Measurements from ENCODE around the gene PRKAB1. TPM values are rescaled to one million over a fixed set of nuclear protein-coding genes. Genes with fewer than 3 reads are reported as not detected.
"Not testable (repeated sequence)": the region's sequence is repeated elsewhere in the genome, so short reads cannot be mapped to it uniquely, and the experiment has no call there.

Gene PRKAB1
- total RNA-seq, 4 donors from 2014 or later: 50.3 to 119 (median 76.2) TPM

DNA sequence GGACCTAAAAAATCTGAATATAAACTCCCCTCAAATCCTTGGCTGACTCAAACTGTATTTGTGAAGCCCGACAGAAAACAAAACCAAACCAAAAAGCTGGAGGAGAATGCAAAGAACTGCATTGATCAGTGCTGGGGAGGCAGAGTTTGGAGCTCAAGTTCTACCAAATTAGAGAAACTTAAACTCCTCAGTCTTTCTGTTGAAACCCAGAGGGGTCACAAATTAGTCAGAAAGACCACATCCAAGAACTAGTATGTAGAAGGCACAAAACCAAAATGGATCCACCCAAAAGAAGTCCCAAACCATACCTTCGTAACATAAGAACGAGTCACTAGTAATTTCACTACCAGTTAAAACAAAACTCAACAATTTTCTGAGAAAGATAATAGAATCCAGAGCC, 15.3 kb upstream of the PRKAB1 start:
- H3K27me3 ChIP-seq: no peaks in the 10 kb centered on the region
- DNase-seq: no peak
- H3K4me3 ChIP-seq: no peak overlapping the region
- peaks cover 0 to 5% (median 0%) of the 10 kb centered on the region in 4 donors for H3K9me3 ChIP-seq
- TF ChIP-seq, protein P1, sequence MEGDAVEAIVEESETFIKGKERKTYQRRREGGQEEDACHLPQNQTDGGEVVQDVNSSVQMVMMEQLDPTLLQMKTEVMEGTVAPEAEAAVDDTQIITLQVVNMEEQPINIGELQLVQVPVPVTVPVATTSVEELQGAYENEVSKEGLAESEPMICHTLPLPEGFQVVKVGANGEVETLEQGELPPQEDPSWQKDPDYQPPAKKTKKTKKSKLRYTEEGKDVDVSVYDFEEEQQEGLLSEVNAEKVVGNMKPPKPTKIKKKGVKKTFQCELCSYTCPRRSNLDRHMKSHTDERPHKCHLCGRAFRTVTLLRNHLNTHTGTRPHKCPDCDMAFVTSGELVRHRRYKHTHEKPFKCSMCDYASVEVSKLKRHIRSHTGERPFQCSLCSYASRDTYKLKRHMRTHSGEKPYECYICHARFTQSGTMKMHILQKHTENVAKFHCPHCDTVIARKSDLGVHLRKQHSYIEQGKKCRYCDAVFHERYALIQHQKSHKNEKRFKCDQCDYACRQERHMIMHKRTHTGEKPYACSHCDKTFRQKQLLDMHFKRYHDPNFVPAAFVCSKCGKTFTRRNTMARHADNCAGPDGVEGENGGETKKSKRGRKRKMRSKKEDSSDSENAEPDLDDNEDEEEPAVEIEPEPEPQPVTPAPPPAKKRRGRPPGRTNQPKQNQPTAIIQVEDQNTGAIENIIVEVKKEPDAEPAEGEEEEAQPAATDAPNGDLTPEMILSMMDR (IDR thresholded peaks at IDR 0.05): no peak
- TF ChIP-seq POLR2A (IDR thresholded peaks at IDR 0.05): no peak
- no peaks in the 10 kb centered on the region for H3K4me1 ChIP-seq
- H3K27ac ChIP-seq: no peak overlapping the region
- H3K36me3 ChIP-seq: no peaks in the 10 kb centered on the region

DNA sequence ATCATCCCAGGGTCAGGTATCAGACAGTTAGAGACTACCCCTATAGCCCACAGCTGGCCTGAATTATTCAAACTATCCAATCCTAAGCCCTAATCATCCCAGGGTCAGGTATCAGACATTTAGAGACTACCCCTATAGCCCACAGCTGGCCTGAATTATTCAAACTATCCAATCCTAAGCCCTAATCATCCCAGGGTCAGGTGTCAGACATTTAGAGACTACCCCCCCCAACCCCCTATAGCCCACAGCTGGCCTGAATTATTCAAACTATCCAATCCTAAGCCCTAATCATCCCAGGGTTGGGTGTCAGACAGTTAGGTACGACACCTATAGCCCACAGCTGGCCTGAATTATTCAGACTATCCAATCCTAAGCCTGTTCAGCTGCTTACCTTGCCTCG, 10.9 kb upstream of the PRKAB1 start:
- H3K27ac ChIP-seq, H3K4me3 ChIP-seq, H3K4me1 ChIP-seq, H3K36me3 ChIP-seq, H3K27me3 ChIP-seq, H3K9me3 ChIP-seq, DNase-seq: not testable (repeated sequence)

DNA sequence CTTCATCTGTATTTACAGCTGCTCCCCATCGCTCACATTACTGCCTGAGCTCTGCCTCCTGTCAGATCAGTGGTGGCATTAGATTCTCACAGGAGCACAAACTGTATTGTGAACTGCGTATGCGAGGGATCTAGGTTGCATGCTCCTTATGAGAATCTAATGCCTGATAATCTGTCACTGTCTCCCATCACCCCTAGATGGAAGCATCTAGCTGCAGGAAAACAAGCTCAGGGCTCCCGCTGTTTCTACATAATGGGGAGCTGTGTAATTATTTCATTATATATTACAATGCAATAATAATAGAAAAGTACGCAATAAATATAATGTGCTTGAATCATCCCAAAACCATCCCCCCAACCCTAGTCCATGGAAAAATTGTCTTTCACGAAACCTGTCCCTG, 9.8 kb upstream of the PRKAB1 start:
- TF ChIP-seq, protein P1 (IDR thresholded peaks at IDR 0.05): peak in 3 of 6 experiments; percentile 39 to 58 (median 44)
- H3K4me3 ChIP-seq, H3K4me1 ChIP-seq, DNase-seq, H3K9me3 ChIP-seq, H3K27ac ChIP-seq, H3K36me3 ChIP-seq, H3K27me3 ChIP-seq: not testable (repeated sequence)

DNA sequence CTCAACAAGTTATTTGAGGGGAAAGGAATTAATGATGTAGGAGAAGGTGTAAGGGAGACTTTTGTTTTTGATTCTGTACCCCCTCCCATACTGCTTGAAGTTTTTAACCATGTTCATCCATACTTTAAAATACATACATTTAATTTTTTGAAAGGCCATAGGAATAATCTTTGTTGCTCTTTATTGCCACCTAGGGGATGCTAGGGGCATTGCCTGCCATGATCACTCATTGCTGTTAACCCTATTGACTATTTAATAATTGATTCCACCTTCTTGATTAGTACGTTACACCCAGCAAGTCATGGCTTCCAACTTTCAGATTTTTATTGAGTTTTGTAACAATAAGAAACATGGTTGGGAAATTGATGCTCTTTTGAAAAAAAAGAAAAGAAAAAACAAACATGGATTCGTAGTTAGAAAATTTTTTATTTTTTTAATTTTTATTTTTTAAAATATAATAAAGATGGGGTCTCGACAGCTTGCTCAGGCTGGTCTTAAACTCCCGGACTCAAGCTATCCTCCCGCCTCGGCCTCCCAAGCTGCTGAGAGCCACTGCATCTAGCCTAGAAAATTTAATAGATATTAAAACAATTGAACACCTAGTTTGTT, 8.5 kb upstream of the PRKAB1 start:
- no peaks in the 10 kb centered on the region for H3K36me3 ChIP-seq
- no peaks in the 10 kb centered on the region for H3K27me3 ChIP-seq
- peak in 1 of 3 donors; percentile 79 for DNase-seq
- TF ChIP-seq, protein P1 (IDR thresholded peaks at IDR 0.05): peak; percentile 82 to 90 (median 86)
- TF ChIP-seq POLR2A (IDR thresholded peaks at IDR 0.05): no peak
- H3K4me3 ChIP-seq: no peak overlapping the region
- H3K4me1 ChIP-seq: no peaks in the 10 kb centered on the region
- H3K27ac ChIP-seq: no peak overlapping the region
- H3K9me3 ChIP-seq: no peaks in the 10 kb centered on the region

DNA sequence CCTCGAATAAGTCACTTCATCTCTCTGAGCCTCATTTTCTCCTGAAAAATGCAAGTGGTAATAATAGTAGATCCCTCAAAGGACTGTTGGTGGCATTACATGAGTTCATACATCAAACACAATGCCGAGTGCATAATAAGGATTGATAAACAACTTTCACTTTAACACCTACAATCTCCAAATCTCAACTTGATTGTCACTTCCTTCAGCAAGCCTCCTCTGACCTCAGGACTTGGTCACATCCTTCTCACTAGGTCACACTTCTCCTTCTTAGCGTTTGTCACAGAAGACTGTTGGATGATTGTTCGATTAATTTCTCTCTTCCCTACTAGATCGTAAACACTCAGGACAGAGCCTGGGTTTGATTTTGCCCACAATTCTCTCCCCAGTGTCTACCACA, 7.9 kb upstream of the PRKAB1 start:
- no peak overlapping the region for H3K27ac ChIP-seq
- no peaks in the 10 kb centered on the region for H3K4me1 ChIP-seq
- H3K36me3 ChIP-seq: no peaks in the 10 kb centered on the region
- no peak for TF ChIP-seq POLR2A (IDR thresholded peaks at IDR 0.05)
- TF ChIP-seq, protein P1 (IDR thresholded peaks at IDR 0.05): no peak
- H3K9me3 ChIP-seq: no peaks in the 10 kb centered on the region
- no peak overlapping the region for H3K4me3 ChIP-seq
- DNase-seq: no peak
- H3K27me3 ChIP-seq: no peaks in the 10 kb centered on the region

DNA sequence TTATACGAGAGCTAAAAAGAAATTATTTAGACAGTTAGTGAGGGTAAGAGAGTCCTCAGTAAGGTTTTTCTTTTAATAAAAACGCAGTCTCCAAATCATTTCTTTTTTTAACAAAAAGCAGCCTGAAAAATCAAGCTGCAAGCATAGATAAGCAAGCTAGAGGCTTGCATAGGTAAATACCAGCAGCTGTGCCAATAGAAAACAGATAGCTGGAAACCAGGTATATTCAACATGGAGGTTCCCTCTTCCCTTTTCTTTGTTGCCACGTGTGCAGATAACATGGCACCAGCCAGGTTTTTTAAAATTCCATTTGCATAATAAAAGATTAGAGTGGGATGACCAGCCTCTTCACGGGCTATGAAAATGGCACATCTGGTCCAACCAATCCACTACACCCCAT, 6.1 kb upstream of the PRKAB1 start:
- Histone ChIP-seq H3K9me3 (no peaks in the 10 kb centered on the region), H3K4me3 (no peak overlapping the region), H3K27ac (no peak overlapping the region), H3K27me3 (no peaks in the 10 kb centered on the region), H3K4me1 (peaks cover 0 to 2% (median 0%) of the 10 kb centered on the region in 4 donors), H3K36me3 (no peaks in the 10 kb centered on the region)
- no peak for DNase-seq
- TF ChIP-seq, protein P1 (IDR thresholded peaks at IDR 0.05): no peak
- TF ChIP-seq POLR2A (IDR thresholded peaks at IDR 0.05): no peak

Measured in Peyer's patch (tissue), 4 donors.